Loucy (cell line): Measurements from ENCODE around the gene SLC7A9.

Experiments used
- H2AFZ ChIP-seq: fragments of 200-600 bp; sonication (generic); 2 replicates; pipeline ENCODE4 v1.6.0; 2016; ENCODE audit warnings: antibody characterized with exemption, mild to moderate bottlenecking, low read length, moderate library complexity
- H3F3A ChIP-seq: fragments of 200-600 bp; 2 replicates; pipeline ENCODE4 v1.6.0; 2016; ENCODE audit warnings: antibody characterized with exemption, low read depth, mild to moderate bottlenecking
- H3K27me3 ChIP-seq: fragments of 200-600 bp; sonication (generic); 2 replicates; pipeline ENCODE4 v1.6.1; 2014; ENCODE audit warnings: low read length, mild to moderate bottlenecking; ENCODE audit not compliant: insufficient read depth, poor library complexity, severe bottlenecking
- H3K36me3 ChIP-seq: fragments of 200-600 bp; sonication (generic); 2 replicates; pipeline ENCODE4 v1.6.1; 2016; ENCODE audit warnings: low read length; ENCODE audit not compliant: insufficient read depth
- H3K4me1 ChIP-seq: fragments of 200-600 bp; sonication (generic); 2 replicates; pipeline ENCODE4 v1.5.1; 2014; ENCODE audit warnings: low read length, mild to moderate bottlenecking; ENCODE audit not compliant: insufficient read depth, poor library complexity, severe bottlenecking
- H3K4me2 ChIP-seq: fragments of 200-600 bp; sonication (generic); 2 replicates; pipeline ENCODE4 v1.6.0; 2014; ENCODE audit warnings: antibody characterized with exemption, low read length, low read depth, mild to moderate bottlenecking; ENCODE audit not compliant: poor library complexity, severe bottlenecking
- H3K4me3 ChIP-seq: fragments of 200-600 bp; sonication (generic); 2 replicates; pipeline ENCODE4 v1.5.1; 2014; ENCODE audit warnings: low read length, mild to moderate bottlenecking, mixed read lengths; ENCODE audit not compliant: poor library complexity, severe bottlenecking
- H3K79me2 ChIP-seq: fragments of 200-600 bp; sonication (generic); 2 replicates; pipeline ENCODE4 v1.6.1; 2014; ENCODE audit warnings: low read length; ENCODE audit not compliant: insufficient read depth
- H3K9ac ChIP-seq: fragments of 200-600 bp; sonication (generic); 2 replicates; pipeline ENCODE4 v1.6.0; 2014; ENCODE audit warnings: mild to moderate bottlenecking, low read depth, low read length, moderate library complexity; ENCODE audit not compliant: poor library complexity, severe bottlenecking
- H3K9me2 ChIP-seq: fragments of 200-600 bp; sonication (generic); replicated peaks from 2 replicates; pipeline ENCODE4 v1.6.1; 2016; ENCODE audit warnings: low read depth, low read length, mixed read lengths
- H3K9me3 ChIP-seq: fragments of 200-600 bp; sonication (generic); 2 replicates; pipeline ENCODE4 v1.6.1; 2014; ENCODE audit warnings: mild to moderate bottlenecking, antibody characterized with exemption, low read length, low read depth; ENCODE audit not compliant: insufficient read depth
- H4K20me1 ChIP-seq: fragments of 200-600 bp; sonication (generic); 2 replicates; pipeline ENCODE4 v1.6.0; 2014; ENCODE audit warnings: antibody characterized with exemption, low read length, mild to moderate bottlenecking; ENCODE audit not compliant: insufficient read depth, poor library complexity, severe bottlenecking
- CTCF ChIP-seq: fragments of 200-600 bp; sonication (generic); conservative IDR thresholded peaks from 2 replicates; pipeline ENCODE4 v1.5.1; 2014; ENCODE audit warnings: mild to moderate bottlenecking, antibody characterized with exemption, low read length
- EZH2phosphoT487 ChIP-seq: fragments of 200-600 bp; IDR thresholded peaks from 2 replicates; pipeline ENCODE4 v1.6.1; 2018; ENCODE audit warnings: antibody characterized with exemption, mild to moderate bottlenecking, moderate library complexity, borderline replicate concordance

Gene SLC7A9

GRCh38 chr19:32781280-32781679, 88.3 kb downstream of the SLC7A9 start:
- H3K4me2 ChIP-seq = no peak overlapping the region
- no peaks in the 10 kb centered on the region for H3K79me2 ChIP-seq
- no peaks in the 10 kb centered on the region for H3K9me2 ChIP-seq
- no peak for TF ChIP-seq CTCF
- TF ChIP-seq EZH2phosphoT487 = no peak
- no peak overlapping the region for H2AFZ ChIP-seq
- H3K36me3 ChIP-seq = no peaks in the 10 kb centered on the region
- H3F3A ChIP-seq = no peaks in the 10 kb centered on the region
- no peaks in the 10 kb centered on the region for H3K27me3 ChIP-seq
- H3K9me3 ChIP-seq = no peaks in the 10 kb centered on the region
- no peak overlapping the region for H3K9ac ChIP-seq
- H3K4me3 ChIP-seq = no peak overlapping the region
- H3K4me1 ChIP-seq = no peaks in the 10 kb centered on the region
- H4K20me1 ChIP-seq = no peaks in the 10 kb centered on the region
